ENCODE measurements around the gene TULP3.

DNA sequence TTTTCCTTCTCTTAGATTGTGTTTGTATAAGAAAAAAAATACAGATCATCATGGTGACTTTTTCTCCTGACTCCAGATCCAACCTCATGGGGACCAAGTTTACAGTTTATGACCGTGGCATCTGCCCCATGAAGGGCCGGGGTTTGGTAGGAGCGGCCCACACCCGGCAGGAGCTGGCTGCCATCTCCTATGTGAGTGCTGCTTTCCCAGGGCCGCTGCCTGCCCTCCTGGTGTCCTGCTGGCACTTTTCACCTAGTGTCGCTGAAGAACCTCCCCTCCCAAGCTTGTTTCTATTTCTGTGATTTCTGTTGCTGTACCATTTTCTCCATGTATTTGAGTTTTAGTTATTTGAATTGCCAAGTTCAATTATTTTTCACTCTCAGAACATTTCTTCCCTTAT lies 43.7 kb downstream of the TULP3 start:
- TF ChIP-seq, protein P1, sequence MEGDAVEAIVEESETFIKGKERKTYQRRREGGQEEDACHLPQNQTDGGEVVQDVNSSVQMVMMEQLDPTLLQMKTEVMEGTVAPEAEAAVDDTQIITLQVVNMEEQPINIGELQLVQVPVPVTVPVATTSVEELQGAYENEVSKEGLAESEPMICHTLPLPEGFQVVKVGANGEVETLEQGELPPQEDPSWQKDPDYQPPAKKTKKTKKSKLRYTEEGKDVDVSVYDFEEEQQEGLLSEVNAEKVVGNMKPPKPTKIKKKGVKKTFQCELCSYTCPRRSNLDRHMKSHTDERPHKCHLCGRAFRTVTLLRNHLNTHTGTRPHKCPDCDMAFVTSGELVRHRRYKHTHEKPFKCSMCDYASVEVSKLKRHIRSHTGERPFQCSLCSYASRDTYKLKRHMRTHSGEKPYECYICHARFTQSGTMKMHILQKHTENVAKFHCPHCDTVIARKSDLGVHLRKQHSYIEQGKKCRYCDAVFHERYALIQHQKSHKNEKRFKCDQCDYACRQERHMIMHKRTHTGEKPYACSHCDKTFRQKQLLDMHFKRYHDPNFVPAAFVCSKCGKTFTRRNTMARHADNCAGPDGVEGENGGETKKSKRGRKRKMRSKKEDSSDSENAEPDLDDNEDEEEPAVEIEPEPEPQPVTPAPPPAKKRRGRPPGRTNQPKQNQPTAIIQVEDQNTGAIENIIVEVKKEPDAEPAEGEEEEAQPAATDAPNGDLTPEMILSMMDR (conservative IDR thresholded peaks at IDR 0.05 in 1 of 2, IDR thresholded peaks at IDR 0.05 in 1 of 2; ENCODE audit: low read depth in 1 of 2, low read length in 2 of 2), result no peak
- no peak for TF ChIP-seq EZH2 (IDR thresholded peaks at IDR 0.05; ENCODE audit: low read length, missing control alignments)
